ENCODE results near the gene ZSCAN1.

The ZSCAN1 gene

GRCh38 chr19:58059671-58060078 is 25.9 kb downstream of the ZSCAN1 start:
- H3K4me3 ChIP-seq (ENCODE audit: low read length, poor library complexity, severe bottlenecking), result peak overlapping the region; percentile 75
- peaks cover 7% of the 10 kb centered on the region; the same call in 1 of the 2 replicates for H3K9me3 ChIP-seq (ENCODE audit: insufficient read depth, low read depth, low read length)

GRCh38 chr19:58060231-58060630 is 26.4 kb downstream of the ZSCAN1 start:
- H3K27me3 ChIP-seq (ENCODE audit: insufficient read depth, low read length, poor library complexity, severe bottlenecking), result no peaks in the 10 kb centered on the region
- peaks cover 7% of the 10 kb centered on the region for H3K4me1 ChIP-seq (ENCODE audit: insufficient read depth, low read length, poor library complexity, severe bottlenecking)
- H3K79me2 ChIP-seq (ENCODE audit: insufficient read depth, low read length), result no peaks in the 10 kb centered on the region
- no peaks in the 10 kb centered on the region for H4K20me1 ChIP-seq (ENCODE audit: insufficient read depth, low read length, poor library complexity, severe bottlenecking)
- no peaks in the 10 kb centered on the region for H3K36me3 ChIP-seq (ENCODE audit: insufficient read depth, low read length)
- H3K9me3 ChIP-seq (ENCODE audit: insufficient read depth, low read depth, low read length), result peaks cover 10% of the 10 kb centered on the region; the same call in 1 of the 2 replicates
- peak overlapping the region; percentile 65 for H3K4me2 ChIP-seq (ENCODE audit: low read depth, low read length, poor library complexity, severe bottlenecking)
- peak overlapping the region; percentile 75 for H3K4me3 ChIP-seq (ENCODE audit: low read length, poor library complexity, severe bottlenecking)
- peak overlapping the region; percentile 83 for H3K9ac ChIP-seq (ENCODE audit: low read depth, low read length, poor library complexity, severe bottlenecking)
- H3K9me2 ChIP-seq (replicated peaks; ENCODE audit: low read depth, low read length), result no peaks in the 10 kb centered on the region
- no peak for TF ChIP-seq EZH2phosphoT487 (IDR thresholded peaks at IDR 0.05; ENCODE audit: borderline replicate concordance)
- H3F3A ChIP-seq (ENCODE audit: low read depth), result no peaks in the 10 kb centered on the region
- no peak overlapping the region for H2AFZ ChIP-seq (ENCODE audit: low read length)

More at GRCh38 chr19:58059671-58060078, 25.9 kb downstream of the ZSCAN1 start:
- no peaks in the 10 kb centered on the region for H3K79me2 ChIP-seq (ENCODE audit: insufficient read depth, low read length)
- peak overlapping the region; percentile 65 for H3K4me2 ChIP-seq (ENCODE audit: low read depth, low read length, poor library complexity, severe bottlenecking)
- H3K9me2 ChIP-seq (replicated peaks; ENCODE audit: low read depth, low read length), result no peaks in the 10 kb centered on the region
- H3K4me1 ChIP-seq (ENCODE audit: insufficient read depth, low read length, poor library complexity, severe bottlenecking), result peaks cover 7% of the 10 kb centered on the region
- TF ChIP-seq CTCF (conservative IDR thresholded peaks at IDR 0.05; ENCODE audit: low read length) (no peak), EZH2phosphoT487 (IDR thresholded peaks at IDR 0.05; ENCODE audit: borderline replicate concordance) (no peak)
- peak overlapping the region; percentile 83 for H3K9ac ChIP-seq (ENCODE audit: low read depth, low read length, poor library complexity, severe bottlenecking)
- H3K36me3 ChIP-seq (ENCODE audit: insufficient read depth, low read length), result no peaks in the 10 kb centered on the region
- no peaks in the 10 kb centered on the region for H3F3A ChIP-seq (ENCODE audit: low read depth)
- no peaks in the 10 kb centered on the region for H4K20me1 ChIP-seq (ENCODE audit: insufficient read depth, low read length, poor library complexity, severe bottlenecking)
- peak overlapping the region; percentile 88; the same call in 1 of the 2 replicates for H2AFZ ChIP-seq (ENCODE audit: low read length)
- no peaks in the 10 kb centered on the region for H3K27me3 ChIP-seq (ENCODE audit: insufficient read depth, low read length, poor library complexity, severe bottlenecking)

DNA sequence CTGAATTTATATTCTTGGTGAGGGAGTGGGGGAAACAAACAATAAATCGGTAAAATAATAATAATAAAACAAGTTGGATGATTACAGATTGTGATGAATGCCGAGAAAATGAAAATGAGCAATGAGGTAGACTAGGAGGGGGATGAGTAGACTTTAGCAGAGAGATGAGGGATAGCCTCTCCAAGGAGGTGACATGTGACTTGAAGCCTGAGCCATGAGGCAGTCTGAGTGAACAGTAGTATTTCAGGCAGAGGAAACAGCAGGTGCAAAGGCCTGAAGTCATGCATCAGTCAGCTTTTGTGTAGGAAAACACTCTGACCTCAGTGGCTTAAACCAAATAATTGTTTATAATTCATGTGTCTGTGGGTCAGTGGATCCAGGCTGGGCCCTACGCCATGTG is 29.9 kb downstream of the ZSCAN1 start:
- H2AFZ ChIP-seq (ENCODE audit: low read length), result no peak overlapping the region
- H3F3A ChIP-seq (ENCODE audit: low read depth), result no peaks in the 10 kb centered on the region
- no peaks in the 10 kb centered on the region for H3K36me3 ChIP-seq (ENCODE audit: insufficient read depth, low read length)
- no peak overlapping the region for H3K4me3 ChIP-seq (ENCODE audit: low read length, poor library complexity, severe bottlenecking)
- H3K9me3 ChIP-seq (ENCODE audit: insufficient read depth, low read depth, low read length), result peaks cover 33% of the 10 kb centered on the region; the same call in 1 of the 2 replicates
- H3K4me2 ChIP-seq (ENCODE audit: low read depth, low read length, poor library complexity, severe bottlenecking), result no peak overlapping the region
- H4K20me1 ChIP-seq (ENCODE audit: insufficient read depth, low read length, poor library complexity, severe bottlenecking), result no peaks in the 10 kb centered on the region
- peaks cover 2% of the 10 kb centered on the region for H3K4me1 ChIP-seq (ENCODE audit: insufficient read depth, low read length, poor library complexity, severe bottlenecking)
- no peaks in the 10 kb centered on the region for H3K27me3 ChIP-seq (ENCODE audit: insufficient read depth, low read length, poor library complexity, severe bottlenecking)
- H3K9ac ChIP-seq (ENCODE audit: low read depth, low read length, poor library complexity, severe bottlenecking), result no peak overlapping the region
- no peaks in the 10 kb centered on the region for H3K9me2 ChIP-seq (replicated peaks; ENCODE audit: low read depth, low read length)
- no peak for TF ChIP-seq EZH2phosphoT487 (IDR thresholded peaks at IDR 0.05; ENCODE audit: borderline replicate concordance)
- TF ChIP-seq CTCF (conservative IDR thresholded peaks at IDR 0.05; ENCODE audit: low read length), result no peak
- H3K79me2 ChIP-seq (ENCODE audit: insufficient read depth, low read length), result no peaks in the 10 kb centered on the region
